Liver (tissue), 9 donors: ENCODE results near the gene DCXR. TPM values are rescaled to one million over a fixed set of nuclear protein-coding genes. Genes with fewer than 3 reads are reported as not detected.
A peak's percentile ranks its signal among the peaks of the same experiment; 100 is the strongest.

ENCODE experiments used
- DNase-seq: peaks from one replicate; pipeline ENCODE4 v3.0.0-alpha.2; 2017; ENCODE audit warnings: low spot score
- H3K27ac ChIP-seq, 2 donors: one replicate each; pipeline ENCODE4 v1.7.0; 2013; ENCODE audit warnings: inconsistent platforms in 2 of 2, low read length in 2 of 2, control low read depth in 1 of 2, low read depth in 1 of 2, mild to moderate bottlenecking in 1 of 2
- H3K27me3 ChIP-seq, 4 donors: one replicate each; pipeline versions ENCODE4 v1.6.1 to v1.7.0; 2013; ENCODE audit warnings: low read length in 3 of 4, inconsistent platforms in 1 of 4, mild to moderate bottlenecking in 1 of 4, moderate library complexity in 1 of 4; ENCODE audit not compliant: control insufficient read depth in 4 of 4, insufficient read depth in 4 of 4
- H3K36me3 ChIP-seq, 4 donors: one replicate each; pipeline versions ENCODE4 v1.6.1 to v1.7.0; 2013; ENCODE audit warnings: low read length in 3 of 4, mild to moderate bottlenecking in 3 of 4, low read depth in 1 of 4, moderate library complexity in 1 of 4; ENCODE audit not compliant: control insufficient read depth in 4 of 4, insufficient read depth in 3 of 4
- H3K4me1 ChIP-seq, 4 donors: one replicate each; pipeline versions ENCODE4 v1.6.1 to v1.7.0; 2013; ENCODE audit warnings: low read length in 3 of 4, mild to moderate bottlenecking in 3 of 4, moderate library complexity in 1 of 4; ENCODE audit not compliant: control insufficient read depth in 4 of 4, insufficient read depth in 4 of 4
- H3K4me3 ChIP-seq, 3 donors: one replicate each; pipeline versions ENCODE4 v1.6.1 to v1.7.0; 2013; ENCODE audit warnings: low read length in 3 of 3, control low read depth in 1 of 3, low read depth in 1 of 3, mild to moderate bottlenecking in 1 of 3
- H3K9ac ChIP-seq, 2 donors: one replicate each; pipeline ENCODE4 v1.7.0; 2013; ENCODE audit warnings: low read length in 2 of 2, mild to moderate bottlenecking in 2 of 2, moderate library complexity in 2 of 2, control low read depth in 1 of 2, low read depth in 1 of 2
- H3K9me3 ChIP-seq, 4 donors: one replicate each; pipeline versions ENCODE4 v1.6.1 to v1.7.0; 2013; ENCODE audit warnings: low read length in 3 of 4; ENCODE audit not compliant: control insufficient read depth in 4 of 4
- EGR1 ChIP-seq, 2 donors: IDR thresholded peaks; 2 replicates each; pipeline ENCODE4 v1.6.1; 2016 to 2018; ENCODE audit warnings: antibody characterized with exemption in 2 of 2, low read depth in 2 of 2
- FOXA1 ChIP-seq: IDR thresholded peaks from 2 replicates; pipeline ENCODE4 v1.6.1; 2016; ENCODE audit warnings: antibody characterized with exemption
- FOXA2 ChIP-seq: IDR thresholded peaks from 2 replicates; pipeline ENCODE4 v1.6.1; 2016; ENCODE audit warnings: antibody characterized with exemption
- GABPA ChIP-seq, 2 donors: IDR thresholded peaks in 1 of 2; conservative IDR thresholded peaks in 1 of 2; 2 replicates each; pipeline ENCODE4 v1.6.1; 2016; ENCODE audit warnings: antibody characterized with exemption in 2 of 2, mild to moderate bottlenecking in 1 of 2, moderate library complexity in 1 of 2
- HNF4G ChIP-seq: IDR thresholded peaks from 2 replicates; pipeline ENCODE4 v1.6.1; 2016; ENCODE audit warnings: antibody characterized with exemption
- JUND ChIP-seq, 2 donors: IDR thresholded peaks; 2 replicates each; pipeline ENCODE4 v1.6.1; 2016; ENCODE audit warnings: antibody characterized with exemption in 2 of 2
- RAD21 ChIP-seq, 2 donors: IDR thresholded peaks; 2 replicates each; pipeline ENCODE4 v1.6.1; 2016; ENCODE audit warnings: antibody characterized with exemption in 2 of 2, mild to moderate bottlenecking in 2 of 2
- SP1 ChIP-seq: IDR thresholded peaks from 2 replicates; pipeline ENCODE4 v1.6.1; 2018; ENCODE audit warnings: antibody characterized with exemption, mild to moderate bottlenecking
- TAF1 ChIP-seq: conservative IDR thresholded peaks from 2 replicates; pipeline ENCODE4 v1.6.1; 2016; ENCODE audit warnings: antibody characterized with exemption, mild to moderate bottlenecking
- YY1 ChIP-seq: IDR thresholded peaks from 2 replicates; pipeline ENCODE4 v1.6.1; 2016; ENCODE audit warnings: antibody characterized with exemption, mild to moderate bottlenecking
- WGBS: extraction: QIAGEN DNeasy Blood & Tissue Kit; methylation state at CpG from one replicate; pipeline ENCODE4 v1.1.7; 2013; 5-methylcytosine and 5-hydroxymethylcytosine counted together
- polyA plus RNA-seq, 2 donors: library from polyadenylated mRNA; stranded (reverse) in 1 of 2; unstranded in 1 of 2; fragments of 200-250 nt in 1 of 2; fragments of >200 nt in 1 of 2; fragmentation: Nextera tagmentation in 1 of 2; extraction: Ambion mirVana in 1 of 2; gene quantifications; one replicate each; pipeline versions ENCODE4 v1.2.1 to v1.2.3, GENCODE V29; 2013 to 2015
- total RNA-seq, 2 donors: library from RNA; depleted of rRNA; stranded (reverse); fragments of >200 nt; gene quantifications; one replicate each; pipeline ENCODE4 v1.2.3, GENCODE V29; 2014
- TF ChIP-seq, protein P1 (sequence below): fragments of 150-350 bp; IDR thresholded peaks from 2 replicates; pipeline ENCODE4 v1.5.1; 2017; ENCODE audit warnings: improper control_type of control experiment, low read depth, low read length; ENCODE audit not compliant: missing input control
- TF ChIP-seq, protein P2 (sequence below): IDR thresholded peaks from 2 replicates; pipeline ENCODE4 v1.6.1; 2016; ENCODE audit warnings: antibody characterized with exemption
- TF ChIP-seq, protein P3 (sequence below): IDR thresholded peaks from 2 replicates; pipeline ENCODE4 v1.6.1; 2016; ENCODE audit warnings: antibody characterized with exemption, mild to moderate bottlenecking
- TF ChIP-seq, protein P4 (sequence below): IDR thresholded peaks from 2 replicates; pipeline ENCODE4 v1.6.1; 2016; ENCODE audit warnings: antibody characterized with exemption
- TF ChIP-seq, protein P5 (sequence below): IDR thresholded peaks from 2 replicates; pipeline ENCODE4 v1.6.1; 2016; ENCODE audit warnings: antibody characterized with exemption
- donor health status: healthy.
- donor health status: healthy.
- donor health status: healthy.
- donor health status: healthy.
- donor health status: healthy.

The DCXR gene
- total and polyA plus RNA-seq, 4 donors: 58.6 to 1,190 (median 585) TPM

DNA sequence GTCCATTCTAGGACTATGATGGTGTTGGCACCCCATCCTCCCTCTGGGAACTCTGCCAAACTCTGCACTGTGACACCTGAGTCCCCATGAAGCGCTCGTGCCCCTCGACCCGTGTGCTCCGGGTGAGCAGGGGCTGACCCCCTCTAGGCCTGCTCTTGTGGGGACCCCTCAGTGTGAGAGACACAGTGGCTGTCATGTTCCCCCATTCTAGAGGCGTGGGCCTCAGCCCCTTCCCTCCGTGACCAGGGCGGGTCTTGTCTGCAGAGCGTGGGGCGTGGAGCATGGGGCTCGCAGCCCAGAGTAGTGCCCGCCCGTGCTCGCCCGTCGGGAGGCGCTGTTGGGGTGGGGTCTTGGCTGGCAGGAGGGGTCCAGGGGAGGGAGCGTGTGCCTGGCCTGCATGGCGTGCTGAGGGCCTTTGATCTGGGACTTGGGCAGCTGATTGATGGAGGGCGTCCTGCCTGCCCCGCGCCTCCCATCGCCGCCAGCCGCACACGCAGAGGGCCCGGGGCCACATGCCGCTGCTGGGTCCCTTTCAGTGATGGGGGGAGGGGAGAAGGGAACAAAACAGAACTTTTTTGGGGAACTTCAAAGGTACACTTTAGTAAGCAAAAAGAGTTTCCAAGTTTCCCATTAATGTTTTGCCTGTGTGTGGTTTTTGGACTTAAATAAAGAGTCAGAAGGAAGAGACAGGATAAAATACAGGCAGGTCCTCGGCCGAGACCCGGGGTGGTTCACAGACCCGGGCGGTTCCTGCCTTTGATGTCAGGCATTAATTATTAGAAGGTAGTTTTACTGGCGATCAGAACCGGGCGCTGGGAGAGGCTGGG is 37.3 kb downstream of the DCXR start:
- no peak overlapping the region for H3K4me3 ChIP-seq
- peak overlapping the region; percentile 35 to 52 for H3K27ac ChIP-seq
- no peaks in the 10 kb centered on the region for H3K27me3 ChIP-seq
- H3K4me1 ChIP-seq: peaks cover 6 to 20% (median 11%) of the 10 kb centered on the region in 4 donors
- H3K36me3 ChIP-seq: peaks cover 0 to 3% (median under 1%) of the 10 kb centered on the region in 4 donors
- H3K9me3 ChIP-seq: no peaks in the 10 kb centered on the region
- TF ChIP-seq, protein P1, sequence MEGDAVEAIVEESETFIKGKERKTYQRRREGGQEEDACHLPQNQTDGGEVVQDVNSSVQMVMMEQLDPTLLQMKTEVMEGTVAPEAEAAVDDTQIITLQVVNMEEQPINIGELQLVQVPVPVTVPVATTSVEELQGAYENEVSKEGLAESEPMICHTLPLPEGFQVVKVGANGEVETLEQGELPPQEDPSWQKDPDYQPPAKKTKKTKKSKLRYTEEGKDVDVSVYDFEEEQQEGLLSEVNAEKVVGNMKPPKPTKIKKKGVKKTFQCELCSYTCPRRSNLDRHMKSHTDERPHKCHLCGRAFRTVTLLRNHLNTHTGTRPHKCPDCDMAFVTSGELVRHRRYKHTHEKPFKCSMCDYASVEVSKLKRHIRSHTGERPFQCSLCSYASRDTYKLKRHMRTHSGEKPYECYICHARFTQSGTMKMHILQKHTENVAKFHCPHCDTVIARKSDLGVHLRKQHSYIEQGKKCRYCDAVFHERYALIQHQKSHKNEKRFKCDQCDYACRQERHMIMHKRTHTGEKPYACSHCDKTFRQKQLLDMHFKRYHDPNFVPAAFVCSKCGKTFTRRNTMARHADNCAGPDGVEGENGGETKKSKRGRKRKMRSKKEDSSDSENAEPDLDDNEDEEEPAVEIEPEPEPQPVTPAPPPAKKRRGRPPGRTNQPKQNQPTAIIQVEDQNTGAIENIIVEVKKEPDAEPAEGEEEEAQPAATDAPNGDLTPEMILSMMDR: no peak
- TF ChIP-seq, protein P2, sequence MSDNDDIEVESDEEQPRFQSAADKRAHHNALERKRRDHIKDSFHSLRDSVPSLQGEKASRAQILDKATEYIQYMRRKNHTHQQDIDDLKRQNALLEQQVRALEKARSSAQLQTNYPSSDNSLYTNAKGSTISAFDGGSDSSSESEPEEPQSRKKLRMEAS: no peak
- TF ChIP-seq SP1 (no peak), FOXA1 (no peak), GABPA (IDR thresholded peaks at IDR 0.05 in 1 of 2, conservative IDR thresholded peaks at IDR 0.05 in 1 of 2) (no peak), HNF4G (no peak), YY1 (no peak), RAD21 (IDR thresholded peaks at IDR 0.05) (no peak), TAF1 (no peak), JUND (IDR thresholded peaks at IDR 0.05) (no peak), FOXA2 (no peak), EGR1 (IDR thresholded peaks at IDR 0.05; ENCODE audit: low read depth in 2 of 2) (no peak)
- TF ChIP-seq, protein P3, sequence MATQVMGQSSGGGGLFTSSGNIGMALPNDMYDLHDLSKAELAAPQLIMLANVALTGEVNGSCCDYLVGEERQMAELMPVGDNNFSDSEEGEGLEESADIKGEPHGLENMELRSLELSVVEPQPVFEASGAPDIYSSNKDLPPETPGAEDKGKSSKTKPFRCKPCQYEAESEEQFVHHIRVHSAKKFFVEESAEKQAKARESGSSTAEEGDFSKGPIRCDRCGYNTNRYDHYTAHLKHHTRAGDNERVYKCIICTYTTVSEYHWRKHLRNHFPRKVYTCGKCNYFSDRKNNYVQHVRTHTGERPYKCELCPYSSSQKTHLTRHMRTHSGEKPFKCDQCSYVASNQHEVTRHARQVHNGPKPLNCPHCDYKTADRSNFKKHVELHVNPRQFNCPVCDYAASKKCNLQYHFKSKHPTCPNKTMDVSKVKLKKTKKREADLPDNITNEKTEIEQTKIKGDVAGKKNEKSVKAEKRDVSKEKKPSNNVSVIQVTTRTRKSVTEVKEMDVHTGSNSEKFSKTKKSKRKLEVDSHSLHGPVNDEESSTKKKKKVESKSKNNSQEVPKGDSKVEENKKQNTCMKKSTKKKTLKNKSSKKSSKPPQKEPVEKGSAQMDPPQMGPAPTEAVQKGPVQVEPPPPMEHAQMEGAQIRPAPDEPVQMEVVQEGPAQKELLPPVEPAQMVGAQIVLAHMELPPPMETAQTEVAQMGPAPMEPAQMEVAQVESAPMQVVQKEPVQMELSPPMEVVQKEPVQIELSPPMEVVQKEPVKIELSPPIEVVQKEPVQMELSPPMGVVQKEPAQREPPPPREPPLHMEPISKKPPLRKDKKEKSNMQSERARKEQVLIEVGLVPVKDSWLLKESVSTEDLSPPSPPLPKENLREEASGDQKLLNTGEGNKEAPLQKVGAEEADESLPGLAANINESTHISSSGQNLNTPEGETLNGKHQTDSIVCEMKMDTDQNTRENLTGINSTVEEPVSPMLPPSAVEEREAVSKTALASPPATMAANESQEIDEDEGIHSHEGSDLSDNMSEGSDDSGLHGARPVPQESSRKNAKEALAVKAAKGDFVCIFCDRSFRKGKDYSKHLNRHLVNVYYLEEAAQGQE: no peak
- TF ChIP-seq, protein P4, sequence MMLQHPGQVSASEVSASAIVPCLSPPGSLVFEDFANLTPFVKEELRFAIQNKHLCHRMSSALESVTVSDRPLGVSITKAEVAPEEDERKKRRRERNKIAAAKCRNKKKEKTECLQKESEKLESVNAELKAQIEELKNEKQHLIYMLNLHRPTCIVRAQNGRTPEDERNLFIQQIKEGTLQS: no peak
- TF ChIP-seq, protein P5, sequence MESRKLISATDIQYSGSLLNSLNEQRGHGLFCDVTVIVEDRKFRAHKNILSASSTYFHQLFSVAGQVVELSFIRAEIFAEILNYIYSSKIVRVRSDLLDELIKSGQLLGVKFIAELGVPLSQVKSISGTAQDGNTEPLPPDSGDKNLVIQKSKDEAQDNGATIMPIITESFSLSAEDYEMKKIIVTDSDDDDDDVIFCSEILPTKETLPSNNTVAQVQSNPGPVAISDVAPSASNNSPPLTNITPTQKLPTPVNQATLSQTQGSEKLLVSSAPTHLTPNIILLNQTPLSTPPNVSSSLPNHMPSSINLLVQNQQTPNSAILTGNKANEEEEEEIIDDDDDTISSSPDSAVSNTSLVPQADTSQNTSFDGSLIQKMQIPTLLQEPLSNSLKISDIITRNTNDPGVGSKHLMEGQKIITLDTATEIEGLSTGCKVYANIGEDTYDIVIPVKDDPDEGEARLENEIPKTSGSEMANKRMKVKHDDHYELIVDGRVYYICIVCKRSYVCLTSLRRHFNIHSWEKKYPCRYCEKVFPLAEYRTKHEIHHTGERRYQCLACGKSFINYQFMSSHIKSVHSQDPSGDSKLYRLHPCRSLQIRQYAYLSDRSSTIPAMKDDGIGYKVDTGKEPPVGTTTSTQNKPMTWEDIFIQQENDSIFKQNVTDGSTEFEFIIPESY: no peak
- DNase-seq: no peak
- H3K9ac ChIP-seq: no peak overlapping the region
- WGBS: 61% methylated on average over 36 of the region's 36 CpGs
